MM.1S (cell line): Measurements from ENCODE around the gene SPECC1.

Source experiments
- DNase-seq: peaks from one replicate; pipeline ENCODE4 v3.0.0-alpha.2; 2015
- H2AFZ ChIP-seq: fragments of 300-600 bp; sonication (generic); 2 replicates; pipeline ENCODE4 v1.6.0; 2016; ENCODE audit warnings: antibody characterized with exemption, low read length
- H3F3A ChIP-seq: fragments of 300-600 bp; sonication (generic); 2 replicates; pipeline ENCODE4 v1.6.1; 2016; ENCODE audit warnings: mild to moderate bottlenecking, antibody characterized with exemption, low read length, moderate library complexity, mixed read lengths; ENCODE audit not compliant: insufficient read depth
- H3K27ac ChIP-seq: fragments of 300-600 bp; sonication (generic); 2 replicates; pipeline ENCODE4 v1.5.1; 2016; ENCODE audit warnings: mild to moderate bottlenecking, low read length
- H3K27me3 ChIP-seq: fragments of 300-600 bp; sonication (generic); replicated peaks from 2 replicates; pipeline ENCODE4 v1.6.0; 2016; ENCODE audit warnings: low read length; ENCODE audit not compliant: insufficient read depth
- H3K36me3 ChIP-seq: fragments of 300-600 bp; sonication (generic); replicated peaks from 2 replicates; pipeline ENCODE4 v1.6.1; 2016; ENCODE audit warnings: mild to moderate bottlenecking, low read length, mixed read lengths; ENCODE audit not compliant: insufficient read depth
- H3K4me1 ChIP-seq: fragments of 300-600 bp; sonication (generic); 2 replicates; pipeline ENCODE4 v1.6.1; 2016; ENCODE audit warnings: low read length, mixed read lengths
- H3K4me2 ChIP-seq: fragments of 300-600 bp; sonication (generic); 2 replicates; pipeline ENCODE4 v1.6.0; 2016; ENCODE audit warnings: low read depth, low read length
- H3K4me3 ChIP-seq: fragments of 300-600 bp; sonication (generic); 2 replicates; pipeline ENCODE4 v1.5.1; 2016; ENCODE audit warnings: low read length, mixed read lengths
- H3K79me2 ChIP-seq: fragments of 300-600 bp; sonication (generic); 2 replicates; pipeline ENCODE4 v1.6.1; 2016; ENCODE audit warnings: mixed run types, low read length, mixed read lengths
- H3K9ac ChIP-seq: fragments of 300-600 bp; sonication (generic); 2 replicates; pipeline ENCODE4 v1.6.1; 2016; ENCODE audit warnings: low read length, mixed read lengths
- H3K9me2 ChIP-seq: fragments of 300-600 bp; sonication (generic); replicated peaks from 2 replicates; pipeline ENCODE4 v1.6.1; 2016; ENCODE audit warnings: mild to moderate bottlenecking, low read length, mixed read lengths; ENCODE audit not compliant: insufficient read depth
- H3K9me3 ChIP-seq: fragments of 300-600 bp; sonication (generic); replicated peaks from 2 replicates; pipeline ENCODE4 v1.6.1; 2016; ENCODE audit warnings: mild to moderate bottlenecking, low read length, mixed read lengths; ENCODE audit not compliant: insufficient read depth
- H4K20me1 ChIP-seq: fragments of 300-600 bp; sonication (generic); 2 replicates; pipeline ENCODE4 v1.6.1; 2016; ENCODE audit warnings: mild to moderate bottlenecking, low read length, moderate library complexity, mixed read lengths; ENCODE audit not compliant: insufficient read depth
- CTCF ChIP-seq: fragments of 300-600 bp; sonication (generic); IDR thresholded peaks from 2 replicates; pipeline ENCODE4 v1.5.1; 2016; ENCODE audit warnings: antibody characterized with exemption, low read length, mixed read lengths
- EZH2 ChIP-seq: fragments of 300-600 bp; sonication (generic); optimal IDR thresholded peaks from 2 replicates; pipeline ENCODE3; 2017; ENCODE audit warnings: low read depth, mild to moderate bottlenecking, antibody characterized with exemption, low read length, mixed read lengths
- EZH2phosphoT487 ChIP-seq: fragments of 300-600 bp; sonication (generic); IDR thresholded peaks from 2 replicates; pipeline ENCODE4 v1.6.1; 2018; ENCODE audit warnings: antibody characterized with exemption, low read length

SPECC1 gene

DNA sequence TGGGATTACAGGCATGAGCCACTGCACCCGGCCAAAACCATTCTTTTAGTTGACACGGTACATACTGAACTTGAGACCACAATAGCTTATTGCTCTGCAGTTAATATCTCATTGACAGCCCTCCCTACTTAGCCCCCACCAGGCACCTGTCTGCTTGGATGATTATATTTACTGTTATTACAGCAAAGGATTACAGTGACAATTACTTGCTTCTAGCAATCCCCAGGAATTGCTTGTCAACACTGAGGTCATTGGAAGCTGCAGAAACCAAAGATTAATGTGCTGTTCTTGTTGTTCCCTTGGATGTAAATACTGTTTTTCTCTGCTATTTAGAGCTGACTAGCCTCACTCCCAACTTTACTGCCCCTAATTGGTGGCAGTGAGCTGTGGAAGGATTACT lies 247.0 kb downstream of the SPECC1 start:
- Histone ChIP-seq H3K9me2 (no peaks in the 10 kb centered on the region), H3F3A (no peaks in the 10 kb centered on the region), H3K4me1 (no peaks in the 10 kb centered on the region), H3K27me3 (no peaks in the 10 kb centered on the region), H3K9me3 (no peaks in the 10 kb centered on the region), H4K20me1 (no peaks in the 10 kb centered on the region), H3K27ac (no peak overlapping the region), H3K4me3 (no peak overlapping the region), H3K9ac (no peak overlapping the region), H3K4me2 (no peak overlapping the region), H3K36me3 (0 out of 2 replicates have a peak, but pooled peaks cover 5% of the 10 kb centered on the region), H3K79me2 (no peaks in the 10 kb centered on the region), H2AFZ (no peak overlapping the region)
- no peak for TF ChIP-seq CTCF
- TF ChIP-seq EZH2phosphoT487 = no peak
- TF ChIP-seq EZH2 = no peak
- DNase-seq = no peak

DNA sequence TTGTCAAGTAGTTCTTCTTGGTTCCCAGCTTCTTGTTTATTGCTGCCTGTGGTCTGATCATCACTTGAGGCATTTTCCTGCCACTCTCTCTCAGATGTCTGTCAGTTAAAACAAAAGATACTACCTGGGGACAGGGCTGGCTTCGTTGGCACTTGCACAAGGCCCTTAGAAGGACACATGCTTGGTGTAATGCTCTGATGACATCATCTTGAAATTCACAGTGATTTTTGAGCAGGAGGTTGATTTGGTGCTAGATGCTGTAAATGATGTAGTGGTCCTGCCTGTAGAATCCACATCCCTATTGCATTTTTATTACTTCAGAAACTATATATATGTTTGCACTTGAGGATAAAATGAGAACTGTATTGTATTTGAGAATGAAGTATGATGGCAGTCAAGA lies 247.8 kb downstream of the SPECC1 start:
- Histone ChIP-seq H3K79me2 (no peaks in the 10 kb centered on the region), H3K27ac (no peak overlapping the region), H4K20me1 (no peaks in the 10 kb centered on the region), H3K36me3 (0 out of 2 replicates have a peak, but pooled peaks cover 5% of the 10 kb centered on the region), H3K9me3 (no peaks in the 10 kb centered on the region), H3K9me2 (no peaks in the 10 kb centered on the region), H3K4me2 (no peak overlapping the region), H3K27me3 (no peaks in the 10 kb centered on the region), H3F3A (no peaks in the 10 kb centered on the region), H3K4me1 (peaks cover 6% of the 10 kb centered on the region), H3K4me3 (no peak overlapping the region), H3K9ac (no peak overlapping the region), H2AFZ (no peak overlapping the region)
- DNase-seq = no peak
- TF ChIP-seq EZH2 (no peak), CTCF (no peak), EZH2phosphoT487 (no peak)

GRCh38 chr17:20257798-20258197 lies 248.6 kb downstream of the SPECC1 start:
- 0 out of 2 replicates have a peak, but pooled peaks cover 5% of the 10 kb centered on the region for H3K36me3 ChIP-seq
- H3K4me1 ChIP-seq = peaks cover 13% of the 10 kb centered on the region
- H3K4me3 ChIP-seq = no peak overlapping the region
- TF ChIP-seq EZH2 = no peak
- no peak for TF ChIP-seq CTCF
- TF ChIP-seq EZH2phosphoT487 = no peak
- H3K27me3 ChIP-seq = no peaks in the 10 kb centered on the region
- H3K9me2 ChIP-seq = no peaks in the 10 kb centered on the region
- no peak for DNase-seq
- no peak overlapping the region for H2AFZ ChIP-seq
- no peak overlapping the region for H3K9ac ChIP-seq
- H3K9me3 ChIP-seq = no peaks in the 10 kb centered on the region
- H3K79me2 ChIP-seq = no peaks in the 10 kb centered on the region
- H3K4me2 ChIP-seq = no peak overlapping the region
- H4K20me1 ChIP-seq = no peaks in the 10 kb centered on the region
- no peaks in the 10 kb centered on the region for H3F3A ChIP-seq
- H3K27ac ChIP-seq = no peak overlapping the region
